ENCODE results near the gene PDE4B.

PDE4B gene

DNA sequence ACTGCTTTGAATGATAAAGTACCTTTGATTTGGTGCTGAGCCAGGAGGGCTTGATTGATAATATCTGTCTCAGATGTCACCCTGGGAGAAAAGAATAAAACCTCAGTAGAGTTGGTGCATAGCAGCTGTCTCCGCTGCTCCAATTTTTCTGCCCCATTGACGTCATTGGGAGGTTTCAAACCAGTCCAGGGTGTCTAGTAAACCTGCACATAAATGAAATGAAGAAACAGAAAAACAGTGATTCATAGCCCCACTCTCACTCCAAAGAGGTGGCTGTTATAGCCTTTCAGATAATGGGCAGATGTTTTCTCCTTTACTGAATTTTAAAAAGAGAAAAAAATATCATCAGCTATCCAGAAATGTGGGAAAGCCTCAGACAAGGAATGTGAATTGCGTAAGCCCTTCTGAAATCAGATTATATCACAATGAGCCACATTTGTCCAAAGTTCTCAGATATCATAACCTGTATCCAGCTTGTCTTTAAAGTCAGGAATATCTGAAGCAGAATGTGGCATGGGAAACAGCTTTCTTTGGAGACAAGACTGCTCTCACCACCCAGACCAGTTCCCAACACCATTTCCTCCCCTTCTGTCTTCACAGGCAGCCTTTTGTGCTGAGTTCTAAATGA lies 390.0 kb downstream of the PDE4B start:
- Mint-ChIP-seq H3K36me3 (no peaks in the 10 kb centered on the region), H3K4me1 (peaks cover 6% of the 10 kb centered on the region), H3K9me3 (no peaks in the 10 kb centered on the region), H3K4me3 (no peak overlapping the region), H3K27ac (no peak overlapping the region)
- ATAC-seq (peak; percentile 98), DNase-seq (ENCODE audit: low spot score in 2 of 2) (no peak)

DNA sequence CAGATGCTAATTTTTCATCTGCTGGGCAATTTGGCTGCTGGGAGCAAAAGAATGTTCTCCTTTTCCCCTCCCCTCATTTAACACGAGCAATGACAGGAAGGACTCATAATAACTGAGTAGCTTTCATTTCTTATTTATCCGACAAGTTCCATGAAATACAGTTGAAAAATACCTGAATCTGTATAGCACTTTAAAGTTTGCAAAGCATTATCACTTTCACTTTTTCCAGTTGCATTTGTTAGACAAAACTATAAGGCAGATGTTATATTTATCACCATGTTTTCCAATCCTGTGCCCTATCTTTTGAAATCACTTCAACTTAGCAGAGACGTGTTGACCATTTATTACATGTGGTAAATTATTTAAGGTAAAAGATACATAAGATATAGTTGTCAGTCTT lies 390.7 kb downstream of the PDE4B start:
- Mint-ChIP-seq H3K4me3 (no peak overlapping the region), H3K27ac (no peak overlapping the region), H3K9me3 (no peaks in the 10 kb centered on the region), H3K36me3 (no peaks in the 10 kb centered on the region), H3K4me1 (peaks cover 6% of the 10 kb centered on the region)
- ATAC-seq, result no peak
- DNase-seq (ENCODE audit: low spot score in 2 of 2), result no peak

DNA sequence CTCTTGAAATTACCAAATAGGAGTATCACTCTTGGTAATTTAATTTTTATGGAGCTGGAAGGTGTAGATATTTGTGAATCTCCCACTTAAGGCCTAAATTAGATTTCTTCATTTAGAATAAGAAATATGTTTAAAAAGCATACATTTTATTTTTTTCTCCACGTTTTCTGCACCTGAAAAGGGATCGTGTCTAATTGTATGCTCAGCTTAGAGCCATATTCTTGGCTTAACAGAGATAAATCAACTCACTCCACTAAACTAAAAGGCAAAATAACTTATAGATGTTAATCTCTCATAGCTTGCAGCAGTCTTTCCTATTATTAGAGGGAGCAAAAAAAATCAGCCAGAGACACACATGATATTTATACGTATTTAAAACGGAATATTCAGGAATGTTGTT lies 404.4 kb downstream of the PDE4B start:
- Mint-ChIP-seq H3K27ac (no peak overlapping the region), H3K4me1 (no peaks in the 10 kb centered on the region), H3K36me3 (no peaks in the 10 kb centered on the region), H3K4me3 (no peak overlapping the region), H3K9me3 (no peaks in the 10 kb centered on the region)
- DNase-seq (ENCODE audit: low spot score in 2 of 2) (no peak), ATAC-seq (no peak)

DNA sequence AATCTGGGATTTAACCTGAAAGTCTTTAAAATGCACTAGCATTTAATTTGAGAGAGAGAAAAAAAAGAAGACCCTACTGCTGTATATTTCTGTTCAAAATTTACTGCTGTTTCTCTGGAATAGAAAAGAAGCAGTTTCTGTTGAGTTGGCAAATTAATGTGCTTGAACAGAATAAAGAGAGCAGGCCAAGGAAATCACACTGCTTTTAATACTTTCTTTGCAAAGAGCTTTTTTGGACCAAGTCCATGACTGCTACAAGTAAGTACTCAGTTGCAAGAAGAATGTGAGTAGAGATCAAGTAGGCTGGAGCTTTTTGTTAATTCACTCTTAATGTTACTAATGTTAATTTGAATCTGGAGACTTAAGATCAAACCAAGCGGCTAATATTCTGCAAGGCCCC lies 405.1 kb downstream of the PDE4B start:
- ATAC-seq, result no peak
- Mint-ChIP-seq H3K36me3 (no peaks in the 10 kb centered on the region), H3K27ac (no peak overlapping the region)

DNA sequence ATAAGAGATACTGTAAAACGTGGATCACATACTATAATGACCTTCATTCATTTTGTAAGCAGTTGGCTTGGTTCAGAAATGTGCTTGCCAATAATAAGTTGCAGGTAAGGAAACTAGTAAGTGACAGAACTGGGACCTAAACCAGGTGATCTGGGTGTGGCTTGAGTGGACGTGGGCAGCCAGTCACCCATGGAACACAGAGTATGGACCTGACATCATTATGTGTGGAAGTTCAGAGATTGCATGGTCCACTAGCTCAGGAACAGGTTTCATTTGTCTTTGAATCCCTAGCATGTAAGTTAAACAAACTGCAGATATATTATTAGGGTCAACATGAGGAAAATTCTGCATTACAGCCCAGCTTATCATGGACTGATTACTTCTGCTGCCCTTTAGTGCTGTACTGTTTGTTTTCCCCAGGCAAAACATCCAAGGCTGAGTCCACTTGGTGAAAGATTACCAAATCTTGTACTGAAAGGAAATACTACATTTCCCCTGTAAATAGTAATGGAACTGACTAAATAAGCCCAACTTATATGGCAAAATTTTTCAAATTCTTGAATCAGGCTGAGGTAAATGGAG lies 414.0 kb downstream of the PDE4B start:
- ATAC-seq (no peak), DNase-seq (ENCODE audit: low spot score in 2 of 2) (no peak)
- H3K4me1 Mint-ChIP-seq, result no peaks in the 10 kb centered on the region
- H3K4me3 Mint-ChIP-seq, result no peak overlapping the region
- H3K9me3 Mint-ChIP-seq, result peaks cover 3% of the 10 kb centered on the region
- no peak overlapping the region for H3K27ac Mint-ChIP-seq
- no peaks in the 10 kb centered on the region for H3K36me3 Mint-ChIP-seq

More for the DNA sequence above, 405.1 kb downstream of the PDE4B start:
- no peak for DNase-seq (ENCODE audit: low spot score in 2 of 2)
- Mint-ChIP-seq H3K4me1 (no peaks in the 10 kb centered on the region), H3K4me3 (no peak overlapping the region), H3K9me3 (no peaks in the 10 kb centered on the region)

DNA sequence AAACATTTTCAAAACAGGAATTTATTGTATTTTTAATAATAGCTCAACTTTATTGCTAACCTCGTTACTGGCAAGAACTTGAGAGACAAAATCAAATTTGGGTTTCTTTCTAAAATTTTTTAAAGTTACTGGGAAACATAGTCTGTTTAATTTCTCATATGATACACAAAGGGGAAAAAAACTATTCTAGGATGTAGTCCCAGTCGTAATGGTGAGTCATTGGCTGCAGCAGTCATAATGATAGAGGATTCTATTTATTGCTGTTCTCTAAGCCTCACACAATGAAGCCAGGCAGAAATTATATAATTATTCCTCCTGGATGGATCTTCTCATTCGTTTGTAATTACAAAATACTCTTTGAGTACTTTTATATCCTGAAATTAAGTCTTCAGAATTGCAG lies 414.8 kb downstream of the PDE4B start:
- H3K4me1 Mint-ChIP-seq, result no peaks in the 10 kb centered on the region
- H3K4me3 Mint-ChIP-seq, result no peak overlapping the region
- H3K27ac Mint-ChIP-seq, result no peak overlapping the region
- H3K9me3 Mint-ChIP-seq, result peaks cover 3% of the 10 kb centered on the region
- ATAC-seq, result no peak
- no peak for DNase-seq (ENCODE audit: low spot score in 2 of 2)
- H3K36me3 Mint-ChIP-seq, result no peaks in the 10 kb centered on the region

DNA sequence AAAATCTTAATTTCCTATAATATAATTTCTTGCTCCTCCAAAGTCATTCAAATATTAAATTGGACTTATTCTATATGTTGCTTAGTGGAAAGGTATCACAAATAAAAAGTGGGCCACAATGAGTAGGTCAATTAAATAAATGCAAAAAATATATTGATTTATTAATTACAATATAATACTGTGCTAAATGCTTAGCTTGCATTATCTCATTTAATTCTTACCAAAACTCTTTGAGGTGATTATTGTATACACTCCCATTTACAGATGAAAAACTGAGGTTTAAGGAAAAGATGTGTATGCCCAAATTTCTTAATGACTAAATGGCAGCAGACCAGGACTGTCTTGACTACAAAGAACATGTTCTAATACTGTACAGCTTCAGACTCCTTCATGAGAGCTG lies 415.9 kb downstream of the PDE4B start:
- Mint-ChIP-seq H3K27ac (no peak overlapping the region), H3K36me3 (no peaks in the 10 kb centered on the region), H3K9me3 (peaks cover 3% of the 10 kb centered on the region), H3K4me3 (no peak overlapping the region), H3K4me1 (no peaks in the 10 kb centered on the region)
- ATAC-seq (no peak), DNase-seq (ENCODE audit: low spot score in 2 of 2) (no peak)

DNA sequence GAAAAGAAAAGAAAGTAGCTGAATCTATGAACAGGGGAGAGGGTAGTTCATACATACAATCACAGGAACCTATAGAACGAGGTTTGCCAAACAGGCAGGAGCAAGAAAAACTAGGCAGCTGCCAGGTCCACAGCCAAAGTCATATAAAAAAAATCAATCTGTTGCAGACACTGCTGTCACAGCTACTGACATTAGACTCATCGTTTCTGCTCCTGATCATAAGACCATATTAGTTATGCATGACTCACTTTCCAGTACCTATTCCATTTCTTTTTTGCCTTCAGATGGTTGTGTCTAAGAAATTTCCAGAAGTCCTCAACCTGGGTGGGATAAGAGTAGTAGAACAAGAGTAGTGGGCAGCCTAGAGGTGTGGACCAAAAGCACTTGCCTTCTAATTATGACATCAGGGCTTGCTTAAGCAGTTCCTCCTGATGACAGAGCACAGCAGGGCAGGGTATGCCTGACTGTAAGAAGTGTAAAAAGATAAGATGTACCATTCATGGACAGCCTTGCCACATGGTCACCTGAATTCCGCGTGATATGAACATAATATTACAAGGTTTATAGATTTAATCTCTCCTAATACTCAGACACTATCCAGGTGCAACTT lies 418.0 kb downstream of the PDE4B start:
- DNase-seq (ENCODE audit: low spot score in 2 of 2) (no peak), ATAC-seq (no peak)
- Mint-ChIP-seq H3K36me3 (no peaks in the 10 kb centered on the region), H3K9me3 (no peaks in the 10 kb centered on the region), H3K4me1 (peaks cover 8% of the 10 kb centered on the region), H3K27ac (no peak overlapping the region), H3K4me3 (no peak overlapping the region)

DNA sequence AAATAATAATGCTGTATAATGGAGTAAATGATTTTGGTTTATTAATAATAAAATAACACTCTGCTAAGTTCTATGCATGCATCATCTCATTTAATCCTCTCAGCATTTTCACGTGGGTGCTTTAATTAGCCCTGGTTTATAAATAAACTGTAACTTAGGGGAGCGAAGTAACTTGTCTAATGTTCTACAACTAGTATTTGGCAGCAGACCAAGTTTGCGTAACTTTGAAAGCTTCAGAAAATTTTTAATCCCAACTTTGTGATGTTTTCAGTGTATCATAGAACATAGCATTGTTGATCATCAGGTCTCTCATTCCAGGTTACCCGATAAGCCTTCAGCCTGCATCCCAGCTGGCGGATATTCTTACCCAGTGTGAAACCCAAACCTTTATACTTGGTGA lies 418.8 kb downstream of the PDE4B start:
- H3K27ac Mint-ChIP-seq, result no peak overlapping the region
- DNase-seq (ENCODE audit: low spot score in 2 of 2) (no peak), ATAC-seq (no peak)
- peaks cover 8% of the 10 kb centered on the region for H3K4me1 Mint-ChIP-seq
- no peak overlapping the region for H3K4me3 Mint-ChIP-seq
- H3K9me3 Mint-ChIP-seq, result no peaks in the 10 kb centered on the region
- no peaks in the 10 kb centered on the region for H3K36me3 Mint-ChIP-seq

DNA sequence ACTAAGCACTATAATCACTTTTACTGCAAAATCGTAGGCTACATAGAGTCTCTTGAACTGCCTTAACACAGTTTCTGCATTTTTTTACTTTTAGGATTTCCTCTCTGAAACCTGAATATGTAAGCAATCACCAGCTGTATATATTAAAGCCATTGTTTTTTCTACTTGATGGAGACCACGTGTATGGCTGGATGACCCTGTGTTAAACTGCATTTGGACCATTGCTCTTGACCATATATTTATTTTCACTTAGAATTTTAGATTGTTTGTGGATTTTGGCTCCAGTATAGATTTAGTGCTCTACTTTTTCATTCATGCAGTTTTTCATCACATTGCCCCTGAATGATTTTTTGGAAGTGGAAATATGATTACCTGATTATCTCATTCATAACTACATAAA lies 420.8 kb downstream of the PDE4B start:
- DNase-seq (ENCODE audit: low spot score in 2 of 2), result no peak
- no peaks in the 10 kb centered on the region for H3K9me3 Mint-ChIP-seq
- H3K27ac Mint-ChIP-seq, result no peak overlapping the region
- ATAC-seq, result no peak
- H3K4me3 Mint-ChIP-seq, result no peak overlapping the region
- H3K4me1 Mint-ChIP-seq, result peaks cover 8% of the 10 kb centered on the region
- H3K36me3 Mint-ChIP-seq, result no peaks in the 10 kb centered on the region

DNA sequence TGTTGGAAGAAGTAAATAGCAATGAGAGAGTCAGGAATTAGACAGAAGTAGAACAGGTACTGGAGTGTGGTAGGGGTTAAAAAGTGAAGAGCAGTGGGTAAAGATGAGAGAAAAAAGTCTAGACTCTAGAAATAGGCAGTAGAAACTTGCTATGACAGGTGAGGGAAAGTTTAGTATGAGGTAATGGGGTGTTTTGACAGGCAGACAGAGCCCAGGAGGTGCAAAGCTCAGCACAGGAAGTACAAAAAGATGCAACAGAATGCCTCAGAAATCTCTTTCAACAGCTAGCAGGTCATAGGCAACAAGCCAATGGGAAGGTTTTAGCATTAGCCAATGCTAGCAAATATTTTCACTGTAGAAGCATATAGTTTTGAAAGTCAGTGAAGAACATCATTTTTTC lies 422.2 kb downstream of the PDE4B start:
- Mint-ChIP-seq H3K27ac (no peak overlapping the region), H3K9me3 (no peaks in the 10 kb centered on the region), H3K36me3 (no peaks in the 10 kb centered on the region), H3K4me3 (no peak overlapping the region), H3K4me1 (peaks cover 8% of the 10 kb centered on the region)
- DNase-seq (ENCODE audit: low spot score in 2 of 2), result no peak
- ATAC-seq, result peak; percentile 86

DNA sequence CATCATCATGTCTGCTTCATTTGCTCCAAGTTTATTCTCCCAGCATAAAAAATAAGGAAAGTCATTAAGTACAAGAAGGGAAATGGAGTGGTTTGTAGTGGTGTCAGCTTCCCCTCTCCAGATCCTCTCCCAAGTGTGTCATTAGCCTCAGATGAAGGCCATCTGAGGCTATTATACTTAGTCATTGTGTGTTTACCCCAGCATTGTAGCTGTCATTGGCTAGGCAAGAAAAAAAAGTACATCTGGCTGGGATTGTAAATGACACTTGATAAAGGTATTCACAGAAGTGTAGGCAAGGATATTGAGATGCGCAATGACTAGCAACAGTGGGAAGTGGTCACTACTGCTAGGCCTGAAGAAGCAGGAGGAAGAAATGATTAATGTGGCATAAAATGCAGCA lies 424.3 kb downstream of the PDE4B start:
- Mint-ChIP-seq H3K4me3 (no peak overlapping the region), H3K27ac (no peak overlapping the region), H3K4me1 (peaks cover 8% of the 10 kb centered on the region), H3K9me3 (no peaks in the 10 kb centered on the region), H3K36me3 (no peaks in the 10 kb centered on the region)
- ATAC-seq (no peak), DNase-seq (ENCODE audit: low spot score in 2 of 2) (no peak)

DNA sequence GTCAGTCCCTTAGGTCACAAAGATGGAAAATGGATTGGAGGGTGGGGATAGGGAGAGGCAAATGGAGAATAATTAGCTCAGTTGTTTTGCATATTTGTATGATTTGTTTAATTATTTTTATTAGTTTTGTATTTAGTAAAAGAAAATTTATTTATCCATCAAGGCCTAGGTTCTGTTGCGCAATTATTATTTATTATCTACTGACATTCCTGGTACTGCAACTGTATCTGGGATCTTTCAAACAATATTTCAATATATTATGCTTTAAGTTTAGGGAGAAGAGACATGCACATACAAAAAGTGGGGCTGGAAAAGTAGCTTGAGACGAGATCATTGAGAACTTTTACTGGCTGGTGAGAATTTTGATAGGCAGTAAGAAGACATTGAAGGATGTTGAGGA lies 424.9 kb downstream of the PDE4B start:
- H3K4me3 Mint-ChIP-seq, result no peak overlapping the region
- no peaks in the 10 kb centered on the region for H3K9me3 Mint-ChIP-seq
- no peaks in the 10 kb centered on the region for H3K36me3 Mint-ChIP-seq
- H3K27ac Mint-ChIP-seq, result no peak overlapping the region
- ATAC-seq, result no peak
- DNase-seq (ENCODE audit: low spot score in 2 of 2), result no peak
- peaks cover 8% of the 10 kb centered on the region for H3K4me1 Mint-ChIP-seq

DNA sequence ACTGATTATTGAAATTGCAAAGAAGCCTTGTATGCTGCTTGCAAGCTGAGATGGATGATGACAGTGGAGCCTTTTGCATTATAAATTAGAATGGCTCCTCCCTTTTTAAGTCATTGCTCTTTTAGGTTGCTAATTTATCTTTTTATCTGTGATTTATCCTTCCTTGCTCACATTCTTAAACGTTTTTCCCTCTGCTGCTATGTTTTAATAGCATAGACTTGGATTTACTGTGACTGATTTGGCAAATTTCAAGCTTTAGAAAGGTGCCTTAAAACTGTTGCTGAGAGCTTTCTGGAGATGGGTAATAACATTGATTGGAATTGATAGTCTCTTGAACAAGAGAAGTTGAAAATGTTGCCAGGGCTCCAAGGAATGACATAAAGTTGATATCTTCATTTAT lies 427.8 kb downstream of the PDE4B start:
- Mint-ChIP-seq H3K4me3 (no peak overlapping the region), H3K27ac (no peak overlapping the region), H3K9me3 (no peaks in the 10 kb centered on the region), H3K4me1 (peaks cover 10% of the 10 kb centered on the region), H3K36me3 (no peaks in the 10 kb centered on the region)
- ATAC-seq, result no peak
- no peak for DNase-seq (ENCODE audit: low spot score in 2 of 2)

DNA sequence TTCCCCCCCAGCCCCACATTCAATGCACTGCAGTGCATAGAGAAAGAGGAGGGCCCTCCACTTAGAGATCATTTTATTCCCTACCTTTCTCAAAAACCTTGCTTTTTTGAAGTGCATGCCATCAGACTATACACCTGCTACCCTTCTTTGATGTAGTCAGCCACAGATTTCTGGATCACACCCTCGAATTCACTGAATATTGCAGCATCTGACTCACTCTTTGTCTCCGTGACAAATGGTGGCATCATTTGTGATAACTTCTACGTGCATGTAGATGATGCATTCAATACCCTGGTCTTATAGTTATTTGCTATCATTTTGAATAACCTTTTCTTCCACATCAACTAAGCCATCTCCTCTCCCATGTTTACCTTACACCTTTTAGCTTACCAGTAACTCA lies 431.0 kb downstream of the PDE4B start:
- Mint-ChIP-seq H3K4me1 (peaks cover 10% of the 10 kb centered on the region), H3K27ac (no peak overlapping the region), H3K9me3 (no peaks in the 10 kb centered on the region), H3K4me3 (no peak overlapping the region), H3K36me3 (no peaks in the 10 kb centered on the region)
- peak; percentile 88 for ATAC-seq
- DNase-seq (ENCODE audit: low spot score in 2 of 2), result no peak

DNA sequence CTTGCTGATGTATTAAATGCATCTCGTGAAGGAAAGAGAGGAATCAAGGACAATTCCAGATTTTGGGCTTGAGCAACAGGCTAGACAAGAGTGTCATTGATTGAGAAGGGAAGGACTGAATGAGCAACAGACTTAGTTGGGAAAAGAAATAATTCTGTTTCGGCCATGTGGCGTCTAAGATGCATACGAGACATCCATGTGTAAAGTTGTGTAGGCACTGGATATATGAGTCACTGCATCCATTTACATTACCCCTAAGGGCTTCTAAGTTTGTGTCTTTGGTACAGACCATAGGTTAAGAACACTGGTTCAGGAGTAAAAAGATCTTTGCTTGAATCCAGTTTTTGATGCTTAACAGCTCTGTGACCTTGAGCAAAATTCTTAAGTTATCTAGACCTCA lies 434.3 kb downstream of the PDE4B start:
- Mint-ChIP-seq H3K36me3 (no peaks in the 10 kb centered on the region), H3K27ac (no peak overlapping the region), H3K9me3 (no peaks in the 10 kb centered on the region), H3K4me1 (peaks cover 16% of the 10 kb centered on the region), H3K4me3 (no peak overlapping the region)
- ATAC-seq (no peak), DNase-seq (ENCODE audit: low spot score in 2 of 2) (no peak)

All from stimulated activated effector memory CD8-positive, alpha-beta T cell treated with anti-CD3 and anti-CD28 coated beads, Interleukin-12 subunit alpha, Interleukin-12 subunit beta, amount 100 ng/mL, for 72 hours (primary cell).